HG03280 (cell line): ENCODE data around the gene TBC1D3.
"Not testable (repeated sequence)": the region's sequence is repeated elsewhere in the genome, so short reads cannot be mapped to it uniquely, and the experiment has no call there.

Source experiments
- ATAC-seq: cut with Tn5 transposase; IDR thresholded peaks from one replicate; pipeline ENCODE4 v1.9.1; 2021; ENCODE audit warnings: mild to moderate bottlenecking, moderate library complexity; ENCODE audit not compliant: unreplicated experiment

TBC1D3 gene

DNA sequence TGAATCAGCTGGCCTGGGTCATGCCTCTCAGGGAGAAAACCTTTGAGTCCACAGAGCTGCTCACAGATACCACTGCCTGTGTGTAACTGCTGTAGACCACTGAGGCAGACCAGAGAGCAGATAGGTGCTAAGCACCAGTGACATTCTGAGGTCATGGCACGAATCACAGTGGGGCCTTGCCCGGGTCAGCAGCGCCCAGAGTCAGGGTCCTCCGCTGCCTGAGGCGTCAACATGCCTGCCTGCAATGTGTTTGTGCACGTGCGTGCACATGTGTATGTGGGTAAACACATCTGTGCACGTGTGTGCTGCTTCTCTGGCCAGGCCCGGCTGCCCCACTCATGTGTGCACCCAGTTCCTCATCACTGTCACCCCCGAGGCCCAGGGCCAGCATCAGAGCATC is at the start of gene TBC1D3:
Gene TBC1D3 (minus strand): TSS at position 101 of the 400 bp plus-strand sequence. CDS start 1,526 bp downstream, outside the sequence.
- ATAC-seq: not testable (repeated sequence)

DNA sequence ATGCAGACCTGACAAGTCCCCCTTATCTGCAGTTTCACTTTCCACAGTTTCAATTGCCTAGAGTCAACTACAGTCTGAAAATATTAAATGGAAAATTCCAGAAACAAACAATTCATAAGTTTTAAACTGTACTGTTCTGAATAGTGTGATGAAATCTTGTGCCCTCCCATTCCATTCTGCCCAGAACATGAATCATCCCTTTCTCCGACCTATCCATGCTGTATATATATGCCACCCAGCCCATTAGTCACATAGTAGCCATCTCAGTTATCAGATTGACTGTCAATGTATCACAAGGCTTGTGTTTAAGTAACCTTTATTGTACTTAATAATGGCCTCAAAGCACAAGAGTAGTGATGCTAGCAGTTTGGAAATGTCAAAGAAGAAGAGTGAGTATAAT is 40.4 kb upstream of the TBC1D3 start:
- ATAC-seq: not testable (repeated sequence)

DNA sequence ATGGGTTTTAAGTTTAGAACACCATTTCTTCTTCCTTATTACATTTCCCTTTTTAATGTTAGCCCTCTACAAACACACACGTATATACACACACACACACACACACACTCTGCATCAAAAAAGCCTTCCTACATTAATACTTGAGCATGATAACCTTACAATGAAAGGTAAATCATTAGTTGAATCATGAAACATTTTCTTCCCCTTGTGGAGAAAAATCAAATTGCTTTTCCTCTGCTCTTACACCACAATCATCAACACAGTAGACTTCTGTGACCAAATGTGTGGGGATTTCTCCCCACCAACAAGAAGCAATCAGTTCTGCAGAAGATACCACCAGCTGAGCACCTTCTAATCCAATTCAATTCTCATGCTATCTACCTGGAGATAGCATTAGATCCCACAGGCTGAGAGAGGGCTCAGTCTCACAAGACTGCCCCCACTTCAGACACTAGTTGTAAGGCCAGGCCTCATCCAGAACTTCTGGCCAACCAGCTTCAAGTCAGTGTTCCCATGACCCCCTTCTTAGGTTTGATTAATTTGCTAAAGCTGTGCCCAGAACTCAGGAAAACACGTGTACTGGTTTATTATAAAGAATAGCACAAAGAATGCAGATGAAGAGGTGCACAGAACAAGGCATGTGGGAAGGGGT is 33.6 kb upstream of the TBC1D3 start:
- ATAC-seq: not testable (repeated sequence)

DNA sequence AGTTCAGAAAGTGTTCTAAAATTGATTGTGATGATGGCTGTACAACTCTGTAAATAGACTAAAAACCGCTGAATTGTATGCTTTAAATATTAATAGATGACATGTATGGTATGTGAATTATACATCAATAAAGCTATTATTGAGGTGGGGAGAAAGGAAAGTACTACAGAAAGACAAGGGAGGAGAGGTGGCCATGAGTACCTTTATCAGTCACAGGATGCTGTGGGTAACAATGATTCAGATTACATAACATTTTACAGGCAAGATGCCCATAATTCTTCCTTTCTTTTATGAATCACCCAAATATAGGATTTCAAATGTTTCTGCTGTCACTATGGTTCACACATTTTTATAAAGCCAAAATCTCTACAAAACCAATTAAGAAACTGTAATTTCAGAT is 28.5 kb upstream of the TBC1D3 start:
- ATAC-seq: not testable (repeated sequence)

DNA sequence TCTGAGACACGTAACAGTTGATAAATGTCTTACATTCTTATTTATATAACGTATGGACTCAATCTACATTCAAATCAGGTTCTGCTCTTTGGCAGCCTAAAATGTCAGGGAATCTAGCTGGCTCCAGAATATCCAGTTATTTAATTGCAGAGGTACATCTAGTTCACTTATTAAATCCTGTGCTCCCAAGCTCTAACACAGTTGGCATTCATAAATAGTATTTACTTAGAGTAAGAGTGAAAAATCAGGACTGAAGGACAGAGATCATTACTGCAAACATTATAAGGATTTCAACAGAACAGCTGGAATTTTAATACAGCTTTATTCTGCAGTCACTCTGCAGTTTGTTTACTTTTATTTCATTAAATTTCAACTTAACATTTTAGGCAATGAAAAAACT is 7.9 kb upstream of the TBC1D3 start:
- not testable (repeated sequence) for ATAC-seq

DNA sequence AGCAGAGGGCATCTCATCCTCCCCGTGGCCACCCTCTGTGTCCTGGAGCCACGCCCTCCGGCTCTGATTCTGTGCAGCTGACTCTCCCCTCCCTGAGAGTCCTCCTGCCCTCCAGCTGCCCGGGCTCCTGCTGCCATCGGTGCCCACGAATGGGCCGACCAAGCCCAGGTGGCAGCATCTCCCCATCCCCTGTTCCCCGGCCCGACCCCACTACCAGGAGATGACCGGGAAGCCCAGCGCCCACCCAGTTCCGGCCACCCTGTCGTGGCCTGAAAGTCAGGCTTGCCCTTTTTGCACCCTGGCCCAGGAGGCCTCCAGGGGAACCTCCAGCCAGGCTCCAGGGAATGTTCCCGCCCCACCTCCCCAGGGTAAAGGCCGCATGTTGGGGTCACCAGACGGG is 57.5 kb downstream of the TBC1D3 start:
- not testable (repeated sequence) for ATAC-seq
